ENCODE data around the gene ENPP3. TPM values are rescaled to one million over a fixed set of nuclear protein-coding genes. Genes with fewer than 3 reads are reported as not detected.

The ENPP3 gene
- total RNA-seq, 3 donors from 2014 or later: 0.98 to 1.8 (median 1.8) TPM

GRCh38 chr6:131770776-131771175 is 133.7 kb downstream of the ENPP3 start:
- DNase-seq (ENCODE audit: low spot score in 2 of 2): no peak
- peaks cover 0 to 4% of the 10 kb centered on the region in 2 donors for H3K4me1 ChIP-seq
- no peaks in the 10 kb centered on the region for H3K9me3 ChIP-seq
- TF ChIP-seq CTCF (IDR thresholded peaks at IDR 0.05) (no peak), POLR2AphosphoS5 (IDR thresholded peaks at IDR 0.05) (no peak), POLR2A (IDR thresholded peaks at IDR 0.05) (no peak)
- intact Hi-C loops (cut with DNase I; ENCODE audit: low total_unique reads): no loop called here
- H3K36me3 ChIP-seq: no peaks in the 10 kb centered on the region
- H3K4me3 ChIP-seq: no peak overlapping the region
- H3K27me3 ChIP-seq: no peaks in the 10 kb centered on the region
- H3K27ac ChIP-seq: no peak overlapping the region

- intact Hi-C loops (cut with DNase I; ENCODE audit: low total_unique reads): no loop called here
- H3K27me3 ChIP-seq: no peaks in the 10 kb centered on the region
- no peaks in the 10 kb centered on the region for H3K4me1 ChIP-seq
- no peak overlapping the region for H3K4me3 ChIP-seq
- no peak overlapping the region for H3K27ac ChIP-seq
- H3K9me3 ChIP-seq: no peaks in the 10 kb centered on the region
- DNase-seq (ENCODE audit: low spot score in 2 of 2): no peak
- no peaks in the 10 kb centered on the region for H3K36me3 ChIP-seq
- no peak for TF ChIP-seq POLR2A (IDR thresholded peaks at IDR 0.05)
- TF ChIP-seq CTCF (IDR thresholded peaks at IDR 0.05): no peak
- TF ChIP-seq POLR2AphosphoS5 (IDR thresholded peaks at IDR 0.05): no peak
Observed at GRCh38 chr6:131773284-131773950, 136.3 kb downstream of the ENPP3 start.

DNA sequence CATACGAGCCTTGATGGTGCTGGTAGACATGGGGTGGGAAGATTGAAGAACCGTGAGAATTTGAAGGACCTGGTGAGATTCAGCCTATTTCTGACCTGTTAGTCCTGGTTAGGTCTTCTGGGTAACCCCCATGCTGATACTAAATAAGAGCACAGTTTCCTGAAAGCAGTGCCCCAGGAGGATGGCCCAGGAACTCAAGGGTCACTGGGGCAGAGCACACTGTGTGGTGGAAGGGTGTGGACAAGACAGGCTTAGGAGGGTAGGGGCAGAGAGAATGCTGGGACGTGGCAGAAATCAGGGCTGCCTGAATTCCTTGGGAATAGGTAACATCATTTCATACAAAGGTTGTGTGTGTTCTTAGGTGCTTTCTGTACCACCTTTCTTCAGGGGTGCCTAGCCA is 138.8 kb downstream of the ENPP3 start:
- no peaks in the 10 kb centered on the region for H3K4me1 ChIP-seq
- H3K27ac ChIP-seq: no peak overlapping the region
- TF ChIP-seq POLR2A (IDR thresholded peaks at IDR 0.05) (no peak), POLR2AphosphoS5 (IDR thresholded peaks at IDR 0.05) (no peak), CTCF (IDR thresholded peaks at IDR 0.05) (no peak)
- H3K36me3 ChIP-seq: peaks cover 3% of the 10 kb centered on the region
- DNase-seq (ENCODE audit: low spot score in 2 of 2): no peak
- no peaks in the 10 kb centered on the region for H3K27me3 ChIP-seq
- intact Hi-C loops (cut with DNase I; ENCODE audit: low total_unique reads): no loop called here
- H3K4me3 ChIP-seq: no peak overlapping the region
- H3K9me3 ChIP-seq: no peaks in the 10 kb centered on the region

- DNase-seq (ENCODE audit: low spot score in 2 of 2): no peak
- H3K27me3 ChIP-seq: no peaks in the 10 kb centered on the region
- H3K9me3 ChIP-seq: no peaks in the 10 kb centered on the region
- intact Hi-C loops (cut with DNase I; ENCODE audit: low total_unique reads): no loop called here
- TF ChIP-seq POLR2A (IDR thresholded peaks at IDR 0.05) (no peak), CTCF (IDR thresholded peaks at IDR 0.05) (no peak), POLR2AphosphoS5 (IDR thresholded peaks at IDR 0.05) (no peak)
- H3K4me1 ChIP-seq: no peaks in the 10 kb centered on the region
- H3K27ac ChIP-seq: no peak overlapping the region
- H3K36me3 ChIP-seq: peaks cover 3% of the 10 kb centered on the region
- no peak overlapping the region for H3K4me3 ChIP-seq
Observed at GRCh38 chr6:131776985-131777384, 139.9 kb downstream of the ENPP3 start.

GRCh38 chr6:131778169-131778568 is 141.1 kb downstream of the ENPP3 start:
- intact Hi-C loops (cut with DNase I; ENCODE audit: low total_unique reads): no loop called here
- Histone ChIP-seq H3K4me3 (no peak overlapping the region), H3K27me3 (no peaks in the 10 kb centered on the region), H3K27ac (no peak overlapping the region), H3K9me3 (no peaks in the 10 kb centered on the region), H3K36me3 (peaks cover 3% of the 10 kb centered on the region), H3K4me1 (no peaks in the 10 kb centered on the region)
- no peak for DNase-seq (ENCODE audit: low spot score in 2 of 2)
- TF ChIP-seq POLR2A (IDR thresholded peaks at IDR 0.05) (no peak), CTCF (IDR thresholded peaks at IDR 0.05) (no peak), POLR2AphosphoS5 (IDR thresholded peaks at IDR 0.05) (no peak)
